Metanephros (tissue), 1 donor: ENCODE results near the gene CRISPLD2. TPM values are rescaled to one million over a fixed set of nuclear protein-coding genes. Genes with fewer than 3 reads are reported as not detected.

Experiments used
- total RNA-seq: library from RNA; depleted of rRNA; stranded (reverse); fragments of >200 nt; gene quantifications from one replicate; pipeline ENCODE4 v1.2.3, GENCODE V29; 2014

Gene CRISPLD2
- 20.4 TPM for total RNA-seq

DNA sequence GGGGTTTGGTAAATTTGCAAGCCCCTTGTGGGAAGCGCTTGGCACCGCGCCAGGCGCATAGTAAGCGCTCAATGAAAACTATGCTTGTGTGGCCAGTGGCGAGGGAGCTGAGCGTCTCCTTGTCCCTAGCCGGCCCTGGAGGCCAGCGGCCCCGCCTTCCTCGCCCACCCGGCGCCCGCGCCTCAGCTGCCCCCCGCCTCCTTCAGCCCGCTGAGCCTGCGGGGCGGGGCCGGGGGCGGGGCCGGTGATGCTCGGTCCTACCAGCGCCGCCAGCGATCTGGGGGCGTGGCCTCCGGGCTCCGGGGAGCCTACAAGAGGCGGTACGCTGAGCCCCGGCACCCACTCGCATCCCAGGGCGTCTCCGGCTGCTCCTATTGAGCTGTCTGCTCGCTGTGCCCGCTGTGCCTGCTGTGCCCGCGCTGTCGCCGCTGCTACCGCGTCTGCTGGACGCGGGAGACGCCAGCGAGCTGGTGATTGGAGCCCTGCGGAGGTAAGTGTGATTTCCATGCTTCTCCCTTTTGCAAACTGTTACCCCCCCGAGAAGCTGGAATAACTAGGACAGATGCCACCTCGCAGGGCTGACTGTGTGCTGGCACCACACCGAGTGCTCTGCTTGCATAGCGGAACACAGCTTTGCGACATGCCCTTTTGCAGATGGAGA is at the start of gene CRISPLD2:
Gene CRISPLD2, plus strand, starts transcription at position 342 of the 661 bp plus-strand sequence. CDS start 18,511 bp downstream, outside the sequence.

Other genes starting within 250 kb of the CRISPLD2 start
- 91.6 TPM for gene COTL1, start 201.9 kb upstream of the CRISPLD2 start, total RNA-seq
- gene KLHL36, start 171.5 kb upstream of the CRISPLD2 start, total RNA-seq, result 59.6 TPM
- 84.0 TPM for gene USP10, start 120.0 kb upstream of the CRISPLD2 start, total RNA-seq
- 45.0 TPM for gene ZDHHC7, start 191.6 kb downstream of the CRISPLD2 start, total RNA-seq
- 7.8 TPM for gene KIAA0513, start 207.8 kb downstream of the CRISPLD2 start, total RNA-seq